Measurements from ENCODE around the gene TFB1M. TPM values are rescaled to one million over a fixed set of nuclear protein-coding genes. Genes with fewer than 3 reads are reported as not detected.

The TFB1M gene
- total RNA-seq, 2 experiments from 2014 or later = 7.2 to 9.2 TPM

DNA sequence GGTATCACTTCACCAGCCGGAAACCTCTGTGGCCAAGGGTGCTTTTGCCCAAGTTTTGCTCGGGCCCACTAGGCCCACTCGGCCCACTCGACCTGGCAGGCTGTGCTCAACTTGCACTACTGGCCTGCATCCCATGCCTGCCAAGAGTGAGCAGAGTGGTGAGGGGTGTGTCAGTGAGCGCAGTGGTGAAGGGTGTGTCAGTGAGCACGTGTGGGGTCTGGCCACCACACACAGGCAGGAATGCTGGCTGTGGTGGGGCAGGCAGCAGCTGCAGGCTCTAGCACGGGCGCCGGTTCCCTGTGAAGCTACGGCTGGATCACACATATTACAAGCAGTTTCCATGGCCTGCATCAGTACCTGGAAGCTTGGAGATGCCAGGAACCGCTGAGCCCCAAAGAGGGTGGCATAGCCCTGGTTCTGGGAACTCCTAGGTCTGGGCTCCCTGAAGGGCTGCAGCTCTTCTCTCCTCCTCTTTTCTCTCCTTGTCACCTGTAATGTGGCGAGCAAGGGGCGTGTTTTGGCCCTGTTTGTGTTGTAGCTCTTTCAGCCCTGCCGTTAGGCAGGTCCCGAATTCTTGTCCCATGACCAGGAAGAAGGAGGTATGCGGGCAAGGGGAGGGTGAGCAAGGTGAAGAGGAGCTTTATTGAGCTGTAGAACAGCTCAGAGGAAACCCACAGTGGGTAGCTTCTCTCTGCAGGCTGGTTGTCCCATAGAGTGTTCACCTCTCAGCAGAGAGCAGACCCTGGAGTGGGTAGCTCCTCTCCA is 101.5 kb downstream of the TFB1M start:
- Mint-ChIP-seq H3K9me3 (no peaks in the 10 kb centered on the region), H3K36me3 (ENCODE audit: low read depth) (no peaks in the 10 kb centered on the region), H3K27ac (no peak overlapping the region), H3K4me3 (no peak overlapping the region), H3K4me1 (ENCODE audit: low read depth) (no peaks in the 10 kb centered on the region), H3K27me3 (no peaks in the 10 kb centered on the region)
- Histone ChIP-seq H3K27ac (ENCODE audit: low read depth in 1 of 2, low read length in 2 of 2) (no peak overlapping the region), H3K36me3 (ENCODE audit: insufficient read depth, low read length) (no peaks in the 10 kb centered on the region), H3K9me3 (ENCODE audit: control insufficient read depth in 1 of 2, insufficient read depth in 1 of 2, low read length in 2 of 2) (peaks cover 0 to 5% of the 10 kb centered on the region in 2 experiments), H3K4me3 (ENCODE audit: low read length) (no peak overlapping the region), H3K4me1 (ENCODE audit: insufficient read depth, low read length) (no peaks in the 10 kb centered on the region), H3K27me3 (ENCODE audit: control insufficient read depth in 1 of 2, insufficient read depth in 2 of 2, low read length in 2 of 2) (peaks cover 0 to 2% of the 10 kb centered on the region in 2 experiments)
- DNase-seq (no peak), ATAC-seq (ENCODE audit: poor library complexity) (no peak)
- intact Hi-C loops (cut with DNase I, micrococcal nuclease) = no loop called here
- POLR2A ChIA-PET = interaction anchor here (1.2 kb wide), 1 partner anchor 11 kb away, joined by 3 read pairs; no protein-coding TSS in a partner anchor
- CTCF ChIA-PET = no interaction called here
- TF ChIP-seq, protein P1, sequence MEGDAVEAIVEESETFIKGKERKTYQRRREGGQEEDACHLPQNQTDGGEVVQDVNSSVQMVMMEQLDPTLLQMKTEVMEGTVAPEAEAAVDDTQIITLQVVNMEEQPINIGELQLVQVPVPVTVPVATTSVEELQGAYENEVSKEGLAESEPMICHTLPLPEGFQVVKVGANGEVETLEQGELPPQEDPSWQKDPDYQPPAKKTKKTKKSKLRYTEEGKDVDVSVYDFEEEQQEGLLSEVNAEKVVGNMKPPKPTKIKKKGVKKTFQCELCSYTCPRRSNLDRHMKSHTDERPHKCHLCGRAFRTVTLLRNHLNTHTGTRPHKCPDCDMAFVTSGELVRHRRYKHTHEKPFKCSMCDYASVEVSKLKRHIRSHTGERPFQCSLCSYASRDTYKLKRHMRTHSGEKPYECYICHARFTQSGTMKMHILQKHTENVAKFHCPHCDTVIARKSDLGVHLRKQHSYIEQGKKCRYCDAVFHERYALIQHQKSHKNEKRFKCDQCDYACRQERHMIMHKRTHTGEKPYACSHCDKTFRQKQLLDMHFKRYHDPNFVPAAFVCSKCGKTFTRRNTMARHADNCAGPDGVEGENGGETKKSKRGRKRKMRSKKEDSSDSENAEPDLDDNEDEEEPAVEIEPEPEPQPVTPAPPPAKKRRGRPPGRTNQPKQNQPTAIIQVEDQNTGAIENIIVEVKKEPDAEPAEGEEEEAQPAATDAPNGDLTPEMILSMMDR (IDR thresholded peaks at IDR 0.05) = no peak

DNA sequence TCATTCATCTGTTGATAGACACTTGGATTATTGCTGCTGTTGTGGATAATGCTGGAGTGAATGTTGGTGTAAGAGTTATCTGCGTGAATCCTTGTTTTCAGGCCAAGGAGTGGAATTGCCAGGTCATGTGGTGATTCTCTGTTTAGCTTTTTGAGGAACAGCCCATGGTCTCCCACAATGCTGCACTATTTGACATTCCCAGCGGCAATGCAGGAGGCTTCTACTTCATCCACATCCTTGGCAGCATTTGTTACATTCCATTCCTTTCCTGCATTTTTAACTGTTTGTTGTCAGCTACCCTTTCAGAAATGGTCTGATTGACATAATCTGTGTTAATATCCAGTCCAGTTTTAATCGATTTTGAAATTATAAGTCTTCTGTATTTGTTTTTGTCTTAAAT is 102.2 kb downstream of the TFB1M start:
- TF ChIP-seq, protein P1 (IDR thresholded peaks at IDR 0.05) = no peak
- no peaks in the 10 kb centered on the region for H3K4me1 Mint-ChIP-seq (ENCODE audit: low read depth)
- H3K4me1 ChIP-seq (ENCODE audit: insufficient read depth, low read length) = no peaks in the 10 kb centered on the region
- H3K36me3 ChIP-seq (ENCODE audit: insufficient read depth, low read length) = no peaks in the 10 kb centered on the region
- H3K36me3 Mint-ChIP-seq (ENCODE audit: low read depth) = no peaks in the 10 kb centered on the region
- H3K9me3 ChIP-seq (ENCODE audit: control insufficient read depth in 1 of 2, insufficient read depth in 1 of 2, low read length in 2 of 2) = peaks cover 0 to 5% of the 10 kb centered on the region in 2 experiments
- H3K27me3 Mint-ChIP-seq = no peaks in the 10 kb centered on the region
- POLR2A ChIA-PET = no interaction called here
- H3K27me3 ChIP-seq (ENCODE audit: control insufficient read depth in 1 of 2, insufficient read depth in 2 of 2, low read length in 2 of 2) = peaks cover 0 to 2% of the 10 kb centered on the region in 2 experiments
- no peak overlapping the region for H3K27ac ChIP-seq (ENCODE audit: low read depth in 1 of 2, low read length in 2 of 2)
- intact Hi-C loops (cut with DNase I, micrococcal nuclease) = no loop called here
- H3K4me3 Mint-ChIP-seq = no peak overlapping the region
- CTCF ChIA-PET = no interaction called here
- no peak overlapping the region for H3K4me3 ChIP-seq (ENCODE audit: low read length)
- H3K9me3 Mint-ChIP-seq = no peaks in the 10 kb centered on the region
- no peak for DNase-seq
- ATAC-seq (ENCODE audit: poor library complexity) = no peak
- H3K27ac Mint-ChIP-seq = no peak overlapping the region

DNA sequence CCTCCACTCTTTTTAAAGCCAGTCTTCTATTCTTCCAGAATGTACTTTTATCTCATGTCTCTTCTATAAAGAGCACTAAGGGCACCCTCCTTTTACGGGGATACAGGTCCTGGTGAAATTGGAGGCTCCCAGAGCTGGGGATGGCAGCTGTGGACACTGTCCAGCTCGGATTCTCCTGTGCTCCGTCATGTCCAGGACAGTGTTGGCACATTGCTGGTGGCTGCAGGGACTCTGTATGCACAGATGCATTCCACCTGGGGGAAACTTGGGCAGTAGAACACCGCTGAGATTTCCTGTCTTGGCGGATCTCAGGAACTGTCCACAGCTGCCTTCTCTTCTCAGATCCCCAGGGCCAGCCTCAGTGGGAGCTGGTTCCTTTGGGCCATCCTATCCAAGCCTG is 107.1 kb downstream of the TFB1M start:
- Histone ChIP-seq H3K4me3 (ENCODE audit: low read length) (no peak overlapping the region), H3K36me3 (ENCODE audit: insufficient read depth, low read length) (no peaks in the 10 kb centered on the region), H3K27ac (ENCODE audit: low read depth in 1 of 2, low read length in 2 of 2) (no peak overlapping the region), H3K4me1 (ENCODE audit: insufficient read depth, low read length) (no peaks in the 10 kb centered on the region), H3K27me3 (ENCODE audit: control insufficient read depth in 1 of 2, insufficient read depth in 2 of 2, low read length in 2 of 2) (no peaks in the 10 kb centered on the region), H3K9me3 (ENCODE audit: control insufficient read depth in 1 of 2, insufficient read depth in 1 of 2, low read length in 2 of 2) (no peaks in the 10 kb centered on the region)
- no peak overlapping the region for H3K27ac Mint-ChIP-seq
- no peaks in the 10 kb centered on the region for H3K4me1 Mint-ChIP-seq (ENCODE audit: low read depth)
- POLR2A ChIA-PET = no interaction called here
- CTCF ChIA-PET = no interaction called here
- H3K36me3 Mint-ChIP-seq (ENCODE audit: low read depth) = no peaks in the 10 kb centered on the region
- H3K9me3 Mint-ChIP-seq = no peaks in the 10 kb centered on the region
- TF ChIP-seq, protein P1 (IDR thresholded peaks at IDR 0.05) = no peak
- no peak for ATAC-seq (ENCODE audit: poor library complexity)
- no peaks in the 10 kb centered on the region for H3K27me3 Mint-ChIP-seq
- H3K4me3 Mint-ChIP-seq = no peak overlapping the region
- no peak for DNase-seq
- intact Hi-C loops (cut with DNase I, micrococcal nuclease) = no loop called here

Other genes with a start within 250 kb of the TFB1M start
- not detected for gene CLDN20, start 50.5 kb downstream of the TFB1M start, total RNA-seq
- gene NOX3, start 141.4 kb upstream of the TFB1M start, total RNA-seq = not detected

Data from CD4-positive, alpha-beta T cell (primary cell).